Measurements from ENCODE around the gene OOSP1. TPM values are rescaled to one million over a fixed set of nuclear protein-coding genes. Genes with fewer than 3 reads are reported as not detected.

OOSP1 gene
- total and polyA plus RNA-seq, 2 of the 8 experiments (the other 6 are each of a cell fraction or from before 2014, with no cell fraction given), result not detected

DNA sequence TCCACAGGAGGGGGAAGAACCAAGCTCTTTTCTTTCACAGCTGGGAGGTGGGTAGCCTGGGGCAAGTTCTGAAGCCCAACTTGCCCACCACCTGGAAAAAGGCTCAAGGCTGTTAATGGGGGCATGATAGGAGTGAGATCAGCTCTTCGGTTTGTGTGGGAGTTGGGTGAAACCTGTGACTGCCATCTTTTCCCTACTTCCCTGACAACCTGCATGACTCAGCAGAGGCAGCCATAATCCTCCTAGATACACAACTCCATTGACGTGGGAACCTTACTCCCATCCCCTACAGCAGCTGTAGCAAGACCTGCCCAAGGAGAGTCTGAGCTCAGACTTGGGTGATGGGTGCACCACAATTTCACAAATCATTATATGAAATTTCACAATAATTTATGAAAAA lies 65.5 kb downstream of the OOSP1 start:
- Histone ChIP-seq H3K14ac (ENCODE audit: insufficient read length) (no peak overlapping the region), H2BK15ac (ENCODE audit: low read length) (no peak overlapping the region), H3K79me1 (ENCODE audit: low read depth, low read length) (no peaks in the 10 kb centered on the region), H3K36me3 (ENCODE audit: control insufficient read depth in 2 of 4, insufficient read depth in 4 of 4, low read length in 3 of 4) (no peaks in the 10 kb centered on the region), H4K91ac (replicated peaks; ENCODE audit: insufficient read length, low read length) (no peak overlapping the region), H4K8ac (ENCODE audit: extremely low read depth, insufficient read depth, low read length) (no peak overlapping the region), H2AFZ (ENCODE audit: low read length) (no peak overlapping the region; the same call in 1 of the 2 replicates), H2BK20ac (ENCODE audit: low read length) (no peak overlapping the region), H3K56ac (replicated peaks; ENCODE audit: insufficient read length, low read depth, low read length) (no peak overlapping the region), H4K5ac (ENCODE audit: insufficient read length, low read depth, low read length) (no peak overlapping the region), H3K4me1 (replicated peaks in 1 of 4; ENCODE audit: control insufficient read depth in 3 of 4, insufficient read depth in 4 of 4, low read length in 3 of 4) (no peaks in the 10 kb centered on the region), H3K9ac (replicated peaks in 1 of 4; ENCODE audit: extremely low read depth in 1 of 4, low read depth in 3 of 4, low read length in 3 of 4) (no peak overlapping the region), H2BK5ac (ENCODE audit: low read depth, low read length) (no peak overlapping the region), H3K79me2 (ENCODE audit: control insufficient read depth in 1 of 2, insufficient read depth in 2 of 2, low read length in 2 of 2) (no peaks in the 10 kb centered on the region), H2AK5ac (ENCODE audit: low read depth, low read length) (no peak overlapping the region), H3K23me2 (ENCODE audit: low read depth, low read length) (no peaks in the 10 kb centered on the region), H3K4me2 (ENCODE audit: insufficient read depth in 1 of 2, low read depth in 2 of 2, low read length in 2 of 2) (no peak overlapping the region), H3K4ac (replicated peaks; ENCODE audit: insufficient read length, low read depth, low read length) (no peak overlapping the region), H3K9me3 (ENCODE audit: insufficient read depth in 2 of 2, low read depth in 1 of 2, low read length in 1 of 2) (no peaks in the 10 kb centered on the region), H3K23ac (ENCODE audit: insufficient read length) (no peak overlapping the region), H3K4me3 (ENCODE audit: extremely low read depth in 1 of 4, insufficient read depth in 2 of 4, low read depth in 3 of 4, low read length in 4 of 4) (no peak overlapping the region), H4K20me1 (replicated peaks in 1 of 2; ENCODE audit: control insufficient read depth in 1 of 2, insufficient read depth in 2 of 2, low read length in 2 of 2) (no peaks in the 10 kb centered on the region), H2BK12ac (ENCODE audit: low read depth, low read length) (no peak overlapping the region), H3K27me3 (replicated peaks in 1 of 4; ENCODE audit: control insufficient read depth in 3 of 4, extremely low read depth in 1 of 4, insufficient read depth in 3 of 4, low read length in 3 of 4) (no peaks in the 10 kb centered on the region), H3K18ac (ENCODE audit: extremely low read depth, low read length) (no peak overlapping the region), H3K27ac (ENCODE audit: low read depth, low read length) (no peak overlapping the region), H2BK120ac (replicated peaks; ENCODE audit: low read depth, low read length) (no peak overlapping the region)
- TF ChIP-seq, protein P1, sequence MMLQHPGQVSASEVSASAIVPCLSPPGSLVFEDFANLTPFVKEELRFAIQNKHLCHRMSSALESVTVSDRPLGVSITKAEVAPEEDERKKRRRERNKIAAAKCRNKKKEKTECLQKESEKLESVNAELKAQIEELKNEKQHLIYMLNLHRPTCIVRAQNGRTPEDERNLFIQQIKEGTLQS (IDR thresholded peaks at IDR 0.05; ENCODE audit: insufficient read depth, low read depth, low read length), result no peak
- no peak for TF ChIP-seq GABPA (IDR thresholded peaks at IDR 0.05; ENCODE audit: borderline replicate concordance, insufficient read depth, low read length)
- no peak for TF ChIP-seq YY1 (IDR thresholded peaks at IDR 0.05; ENCODE audit: low read depth, low read length)
- TF ChIP-seq, protein P2, sequence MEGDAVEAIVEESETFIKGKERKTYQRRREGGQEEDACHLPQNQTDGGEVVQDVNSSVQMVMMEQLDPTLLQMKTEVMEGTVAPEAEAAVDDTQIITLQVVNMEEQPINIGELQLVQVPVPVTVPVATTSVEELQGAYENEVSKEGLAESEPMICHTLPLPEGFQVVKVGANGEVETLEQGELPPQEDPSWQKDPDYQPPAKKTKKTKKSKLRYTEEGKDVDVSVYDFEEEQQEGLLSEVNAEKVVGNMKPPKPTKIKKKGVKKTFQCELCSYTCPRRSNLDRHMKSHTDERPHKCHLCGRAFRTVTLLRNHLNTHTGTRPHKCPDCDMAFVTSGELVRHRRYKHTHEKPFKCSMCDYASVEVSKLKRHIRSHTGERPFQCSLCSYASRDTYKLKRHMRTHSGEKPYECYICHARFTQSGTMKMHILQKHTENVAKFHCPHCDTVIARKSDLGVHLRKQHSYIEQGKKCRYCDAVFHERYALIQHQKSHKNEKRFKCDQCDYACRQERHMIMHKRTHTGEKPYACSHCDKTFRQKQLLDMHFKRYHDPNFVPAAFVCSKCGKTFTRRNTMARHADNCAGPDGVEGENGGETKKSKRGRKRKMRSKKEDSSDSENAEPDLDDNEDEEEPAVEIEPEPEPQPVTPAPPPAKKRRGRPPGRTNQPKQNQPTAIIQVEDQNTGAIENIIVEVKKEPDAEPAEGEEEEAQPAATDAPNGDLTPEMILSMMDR (IDR thresholded peaks at IDR 0.05; ENCODE audit: control extremely low read depth in 1 of 3, insufficient read depth in 1 of 3, low read depth in 1 of 3, low read length in 3 of 3), result no peak
- TF ChIP-seq TBP (IDR thresholded peaks at IDR 0.05; ENCODE audit: low read depth, low read length), result no peak
- TF ChIP-seq CBX5 (IDR thresholded peaks at IDR 0.05; ENCODE audit: low read depth, low read length), result no peak
- TF ChIP-seq ASH2L (IDR thresholded peaks at IDR 0.05; ENCODE audit: low read length), result no peak
- POLR2A ChIA-PET (ENCODE audit: partially characterized antibody), result no interaction called here
- FAIRE-seq (no peak), DNase-seq (ENCODE audit: low read depth in 1 of 2, low spot score in 2 of 2) (no peak)
- WGBS, 2 experiments (ENCODE audit: extremely low coverage in 1 of 2, insufficient coverage in 1 of 2, insufficient read length in 1 of 2, insufficient replicate concordance in 2 of 2, low coverage in 1 of 2, low lambda C conversion rate in 2 of 2, missing lambda C conversion rate in 1 of 2), result 100% methylated on average over 2 of the region's 2 CpGs; no CpG with 5 or more reads in 1 of the 2 experiments
- CTCF ChIA-PET (ENCODE audit: partially characterized antibody), result interaction anchor here (1.3 kb wide), 1 partner anchor 115 kb away, joined by 3 read pairs; no protein-coding TSS in a partner anchor

Measured in H1 (cell line).